Keratinocyte (primary cell): ENCODE measurements around the gene MEGF11. TPM values are rescaled to one million over a fixed set of nuclear protein-coding genes. Genes with fewer than 3 reads are reported as not detected.

Experiments
- DNase-seq: peaks from one replicate; pipeline ENCODE4 v3.0.0-alpha.2; 2011; ENCODE audit warnings: low read depth, missing footprints, low spot score
- FAIRE-seq: peaks from 2 replicates; lab custom pipeline; 2011; peaks lifted over from hg19 to GRCh38; lab: Jason Lieb, UNC
- H2AFZ ChIP-seq: 2 replicates; pipeline ENCODE4 v1.6.0; 2012; ENCODE audit warnings: low read length, control low read depth, inconsistent platforms; ENCODE audit not compliant: control insufficient read depth
- H3K27ac ChIP-seq: 2 replicates; pipeline ENCODE4 v1.5.1; 2011; ENCODE audit warnings: low read length; ENCODE audit not compliant: control insufficient read depth, insufficient read depth
- H3K27me3 ChIP-seq: 3 replicates; pipeline ENCODE4 v1.6.0; 2011; ENCODE audit warnings: low read length; ENCODE audit not compliant: control insufficient read depth, insufficient read depth; ENCODE audit errors: extremely low read depth
- H3K36me3 ChIP-seq, 2 experiments: 2 replicates in 1 of 2; 3 replicates in 1 of 2; pipeline ENCODE4 v1.5.1; 2011; ENCODE audit warnings: low read length in 2 of 2, mild to moderate bottlenecking in 1 of 2; ENCODE audit not compliant: control insufficient read depth in 2 of 2, insufficient read depth in 2 of 2; ENCODE audit errors: extremely low read depth in 1 of 2
- H3K4me1 ChIP-seq: 3 replicates; pipeline ENCODE4 v1.5.1; 2011; ENCODE audit warnings: low read length; ENCODE audit not compliant: control insufficient read depth, insufficient read depth; ENCODE audit errors: extremely low read depth
- H3K4me2 ChIP-seq: 3 replicates; pipeline ENCODE4 v1.6.0; 2011; ENCODE audit warnings: low read depth, low read length; ENCODE audit not compliant: control insufficient read depth, insufficient read depth; ENCODE audit errors: extremely low read depth
- H3K4me3 ChIP-seq, 3 experiments: fragments of 200-600 bp in 1 of 3; sonication (generic) in 1 of 3; 2 replicates in 2 of 3; 3 replicates in 1 of 3; pipeline ENCODE4 v1.5.1; 2011 to 2016; ENCODE audit warnings: low read length in 3 of 3, mild to moderate bottlenecking in 3 of 3, control low read depth in 2 of 3, inconsistent platforms in 1 of 3, low read depth in 1 of 3, mixed read lengths in 1 of 3, mixed run types in 1 of 3, moderate library complexity in 1 of 3; ENCODE audit not compliant: control insufficient read depth in 2 of 3, insufficient read depth in 2 of 3; ENCODE audit errors: extremely low read depth in 1 of 3
- H3K79me2 ChIP-seq: 2 replicates; pipeline ENCODE4 v1.6.0; 2012; ENCODE audit warnings: low read length; ENCODE audit not compliant: control insufficient read depth, insufficient read depth
- H3K9ac ChIP-seq: 3 replicates; pipeline ENCODE4 v1.6.0; 2011; ENCODE audit warnings: low read length; ENCODE audit not compliant: control insufficient read depth, insufficient read depth; ENCODE audit errors: extremely low read depth
- H3K9me1 ChIP-seq: 3 replicates; pipeline ENCODE4 v1.6.0; 2011; ENCODE audit warnings: low read length; ENCODE audit not compliant: control insufficient read depth, insufficient read depth; ENCODE audit errors: extremely low read depth
- H3K9me3 ChIP-seq: 2 replicates; pipeline ENCODE4 v1.5.1; 2012; ENCODE audit warnings: low read depth, low read length; ENCODE audit not compliant: control insufficient read depth
- H4K20me1 ChIP-seq: 3 replicates; pipeline ENCODE4 v1.6.0; 2011; ENCODE audit warnings: low read length; ENCODE audit not compliant: control insufficient read depth, insufficient read depth; ENCODE audit errors: extremely low read depth
- EZH2 ChIP-seq: IDR thresholded peaks from one replicate; pipeline ENCODE4 v1.6.1; 2012; ENCODE audit warnings: inconsistent platforms, mild to moderate bottlenecking, low read length, moderate library complexity
- dilution Hi-C: fragments of 300-500 bp; cut with MboI; formaldehyde crosslinking; loops from one replicate; pipeline ENCODE4 v1.7.0; 2020; ENCODE audit warnings: low sequenced_read_pairs; ENCODE audit not compliant: extremely low pct_ligation_motif_present
- polyA plus RNA-seq, 5 experiments: library from polyadenylated mRNA; depleted of rRNA in 3 of 5; stranded (reverse) in 3 of 5; stranded (forward) in 1 of 5; unstranded in 1 of 5; fragments of >200 nt; gene quantifications; 1 replicate in 1 of 5; 2 replicates in 3 of 5; 3 replicates in 1 of 5; pipeline versions ENCODE4 v1.2.1 to v1.2.3, GENCODE V29; 2011 to 2012; ENCODE audit warnings: missing spikeins in 2 of 5, low read depth in 1 of 5, low replicate concordance in 1 of 5
- TF ChIP-seq, protein P1 (sequence below), 3 experiments: IDR thresholded peaks in 1 of 3; conservative IDR thresholded peaks in 1 of 3; optimal IDR thresholded peaks in 1 of 3; 2 replicates in 2 of 3; 3 replicates in 1 of 3; pipeline versions ENCODE3 to v1.5.1; 2011; ENCODE audit warnings: low read length in 3 of 3, mild to moderate bottlenecking in 3 of 3, moderate library complexity in 2 of 3, control low read depth in 1 of 3, inconsistent platforms in 1 of 3; ENCODE audit not compliant: insufficient read depth in 2 of 3; ENCODE audit errors: extremely low read depth in 1 of 3

MEGF11 gene
- polyA plus RNA-seq, 1 donor (not counting 4 experiments of a cell fraction or from before 2014, with no cell fraction given) = not detected

DNA sequence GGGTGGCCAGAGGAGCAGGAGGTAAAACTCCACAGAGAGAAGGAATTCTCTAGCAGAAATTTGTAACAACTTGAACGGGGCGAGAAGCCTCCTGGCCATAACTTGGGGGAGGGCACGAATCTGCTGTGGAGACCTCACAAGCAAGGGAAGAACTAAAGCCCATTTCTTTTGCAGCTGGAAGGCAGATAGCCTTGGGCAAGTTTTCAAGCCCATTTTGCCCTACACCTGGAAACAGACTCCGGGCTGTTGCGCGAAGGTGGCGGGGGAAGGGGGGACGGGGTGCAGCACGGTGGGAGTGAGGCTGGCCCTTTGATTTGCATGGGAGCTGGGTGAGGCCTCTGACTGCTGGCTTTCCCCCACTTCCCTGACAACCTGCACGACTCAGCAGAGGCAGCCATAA lies 168.8 kb downstream of the MEGF11 start:
- Histone ChIP-seq H3K27me3 (peaks cover 10% of the 10 kb centered on the region), H2AFZ (no peak overlapping the region), H3K36me3 (no peaks in the 10 kb centered on the region), H3K4me2 (no peak overlapping the region), H3K4me3 (no peak overlapping the region), H3K79me2 (no peaks in the 10 kb centered on the region), H3K27ac (no peak overlapping the region), H3K9me1 (no peaks in the 10 kb centered on the region), H3K9me3 (no peaks in the 10 kb centered on the region), H3K9ac (no peak overlapping the region), H4K20me1 (no peaks in the 10 kb centered on the region), H3K4me1 (peaks cover 8% of the 10 kb centered on the region)
- dilution Hi-C loops = no loop called here
- DNase-seq (no peak), FAIRE-seq (no peak)
- TF ChIP-seq, protein P1, sequence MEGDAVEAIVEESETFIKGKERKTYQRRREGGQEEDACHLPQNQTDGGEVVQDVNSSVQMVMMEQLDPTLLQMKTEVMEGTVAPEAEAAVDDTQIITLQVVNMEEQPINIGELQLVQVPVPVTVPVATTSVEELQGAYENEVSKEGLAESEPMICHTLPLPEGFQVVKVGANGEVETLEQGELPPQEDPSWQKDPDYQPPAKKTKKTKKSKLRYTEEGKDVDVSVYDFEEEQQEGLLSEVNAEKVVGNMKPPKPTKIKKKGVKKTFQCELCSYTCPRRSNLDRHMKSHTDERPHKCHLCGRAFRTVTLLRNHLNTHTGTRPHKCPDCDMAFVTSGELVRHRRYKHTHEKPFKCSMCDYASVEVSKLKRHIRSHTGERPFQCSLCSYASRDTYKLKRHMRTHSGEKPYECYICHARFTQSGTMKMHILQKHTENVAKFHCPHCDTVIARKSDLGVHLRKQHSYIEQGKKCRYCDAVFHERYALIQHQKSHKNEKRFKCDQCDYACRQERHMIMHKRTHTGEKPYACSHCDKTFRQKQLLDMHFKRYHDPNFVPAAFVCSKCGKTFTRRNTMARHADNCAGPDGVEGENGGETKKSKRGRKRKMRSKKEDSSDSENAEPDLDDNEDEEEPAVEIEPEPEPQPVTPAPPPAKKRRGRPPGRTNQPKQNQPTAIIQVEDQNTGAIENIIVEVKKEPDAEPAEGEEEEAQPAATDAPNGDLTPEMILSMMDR (optimal IDR thresholded peaks at IDR 0.05 in 1 of 3, IDR thresholded peaks at IDR 0.05 in 1 of 3, conservative IDR thresholded peaks at IDR 0.05 in 1 of 3; ENCODE audit: extremely low read depth in 1 of 3, insufficient read depth in 2 of 3, low read length in 3 of 3) = no peak
- no peak for TF ChIP-seq EZH2

DNA sequence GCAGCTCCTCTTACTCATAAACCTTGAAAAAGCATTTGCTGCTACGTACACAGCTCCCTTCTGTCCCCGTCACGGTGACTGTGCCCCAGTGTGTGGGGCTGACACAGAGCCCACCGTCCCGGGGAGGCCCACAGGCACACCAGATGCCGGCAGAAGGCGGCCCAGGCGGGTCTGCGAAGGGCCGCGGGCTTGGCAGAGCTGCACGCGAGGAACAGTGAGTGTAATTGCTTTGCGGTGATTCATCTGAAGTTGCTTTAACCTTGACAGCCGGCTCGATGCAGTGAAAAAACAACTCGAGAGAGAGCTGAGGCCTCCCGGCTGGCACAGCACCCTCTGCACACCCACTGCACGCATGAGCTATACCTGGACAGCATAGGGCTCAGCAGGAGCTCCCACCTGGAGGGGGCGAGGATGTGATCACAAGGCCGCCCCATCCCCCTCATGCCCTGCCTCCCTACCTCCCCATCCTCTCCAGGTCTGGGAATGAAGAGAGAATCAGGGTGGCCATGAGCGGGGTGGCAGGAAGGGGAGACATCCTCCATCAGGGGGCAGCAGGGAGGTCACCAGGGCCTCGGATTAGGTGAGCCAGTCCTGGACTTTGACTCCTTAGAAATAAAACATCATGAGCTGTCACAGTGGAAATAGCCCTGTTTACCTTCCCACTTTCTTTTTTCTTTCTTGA lies 172.7 kb downstream of the MEGF11 start:
- DNase-seq (no peak), FAIRE-seq (no peak)
- no peaks in the 10 kb centered on the region for H3K36me3 ChIP-seq
- H3K79me2 ChIP-seq = no peaks in the 10 kb centered on the region
- dilution Hi-C loops = no loop called here
- TF ChIP-seq, protein P1 (optimal IDR thresholded peaks at IDR 0.05 in 1 of 3, IDR thresholded peaks at IDR 0.05 in 1 of 3, conservative IDR thresholded peaks at IDR 0.05 in 1 of 3; ENCODE audit: extremely low read depth in 1 of 3, insufficient read depth in 2 of 3, low read length in 3 of 3) = peak in 1 of 3 experiments; percentile 35
- no peak for TF ChIP-seq EZH2
- no peaks in the 10 kb centered on the region for H3K9me1 ChIP-seq
- no peaks in the 10 kb centered on the region for H4K20me1 ChIP-seq
- no peak overlapping the region for H3K4me3 ChIP-seq
- peaks cover 19% of the 10 kb centered on the region for H3K27me3 ChIP-seq
- peaks cover 8% of the 10 kb centered on the region for H3K4me1 ChIP-seq
- H3K4me2 ChIP-seq = peak overlapping the region; percentile 22
- no peak overlapping the region for H3K27ac ChIP-seq
- no peaks in the 10 kb centered on the region for H3K9me3 ChIP-seq
- H2AFZ ChIP-seq = no peak overlapping the region
- H3K9ac ChIP-seq = no peak overlapping the region
